GM23338 (cell line): Measurements from ENCODE around the gene OSBPL1A.

Source experiments
- EZH2 ChIP-seq: fragments of 200-600 bp; sonication (generic); IDR thresholded peaks from one replicate; pipeline ENCODE4 v1.8.0; 2017; ENCODE audit warnings: antibody characterized with exemption, mild to moderate bottlenecking, low read depth; ENCODE audit not compliant: unreplicated experiment
- EZH2phosphoT487 ChIP-seq: fragments of 200-600 bp; sonication (generic); IDR thresholded peaks from one replicate; pipeline ENCODE4 v1.8.1; 2018; ENCODE audit warnings: antibody characterized with exemption; ENCODE audit not compliant: unreplicated experiment
- JUNB ChIP-seq: IDR thresholded peaks from one replicate; pipeline ENCODE4 v1.6.1; 2016; ENCODE audit warnings: antibody characterized with exemption; ENCODE audit not compliant: unreplicated experiment
- NANOG ChIP-seq: IDR thresholded peaks from 2 replicates; pipeline ENCODE4 v1.6.1; 2016; ENCODE audit warnings: antibody characterized with exemption, borderline replicate concordance
- POLR2AphosphoS5 ChIP-seq: IDR thresholded peaks from 2 replicates; pipeline ENCODE4 v1.6.1; 2016; ENCODE audit warnings: antibody characterized with exemption, low read depth
- ZNF114 ChIP-seq: fragments of 250-450 bp; sonication (Bioruptor Pico); IDR thresholded peaks from 2 replicates; pipeline ENCODE4 v1.5.0; 2020; ENCODE audit warnings: mild to moderate bottlenecking, moderate library complexity
- TF ChIP-seq, protein P1 (sequence below), 2 experiments: fragments of 200-600 bp in 1 of 2; sonication (generic) in 1 of 2; conservative IDR thresholded peaks; 2 replicates each; pipeline versions ENCODE4 v1.5.1 to v1.6.1; 2016 to 2017; ENCODE audit warnings: antibody characterized with exemption in 2 of 2, low read depth in 2 of 2, mild to moderate bottlenecking in 2 of 2, moderate library complexity in 1 of 2

- TF ChIP-seq, protein P1, sequence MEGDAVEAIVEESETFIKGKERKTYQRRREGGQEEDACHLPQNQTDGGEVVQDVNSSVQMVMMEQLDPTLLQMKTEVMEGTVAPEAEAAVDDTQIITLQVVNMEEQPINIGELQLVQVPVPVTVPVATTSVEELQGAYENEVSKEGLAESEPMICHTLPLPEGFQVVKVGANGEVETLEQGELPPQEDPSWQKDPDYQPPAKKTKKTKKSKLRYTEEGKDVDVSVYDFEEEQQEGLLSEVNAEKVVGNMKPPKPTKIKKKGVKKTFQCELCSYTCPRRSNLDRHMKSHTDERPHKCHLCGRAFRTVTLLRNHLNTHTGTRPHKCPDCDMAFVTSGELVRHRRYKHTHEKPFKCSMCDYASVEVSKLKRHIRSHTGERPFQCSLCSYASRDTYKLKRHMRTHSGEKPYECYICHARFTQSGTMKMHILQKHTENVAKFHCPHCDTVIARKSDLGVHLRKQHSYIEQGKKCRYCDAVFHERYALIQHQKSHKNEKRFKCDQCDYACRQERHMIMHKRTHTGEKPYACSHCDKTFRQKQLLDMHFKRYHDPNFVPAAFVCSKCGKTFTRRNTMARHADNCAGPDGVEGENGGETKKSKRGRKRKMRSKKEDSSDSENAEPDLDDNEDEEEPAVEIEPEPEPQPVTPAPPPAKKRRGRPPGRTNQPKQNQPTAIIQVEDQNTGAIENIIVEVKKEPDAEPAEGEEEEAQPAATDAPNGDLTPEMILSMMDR (conservative IDR thresholded peaks at IDR 0.05; ENCODE audit: low read depth in 2 of 2) = no peak
- TF ChIP-seq POLR2AphosphoS5 (no peak), EZH2 (no peak), NANOG (no peak), ZNF114 (CRISPR knock-in tag) (no peak), JUNB (no peak), EZH2phosphoT487 (no peak)
Measured at GRCh38 chr18:24138409-24138788, 259.2 kb downstream of the OSBPL1A start.
